Germinal center (tissue), 1 donor: ENCODE results near the gene TSSK2.

Experiments used
- DNase-seq: peaks from one replicate; pipeline ENCODE4 v3.0.0; 2012; ENCODE audit warnings: mixed read lengths, low spot score

The TSSK2 gene

DNA sequence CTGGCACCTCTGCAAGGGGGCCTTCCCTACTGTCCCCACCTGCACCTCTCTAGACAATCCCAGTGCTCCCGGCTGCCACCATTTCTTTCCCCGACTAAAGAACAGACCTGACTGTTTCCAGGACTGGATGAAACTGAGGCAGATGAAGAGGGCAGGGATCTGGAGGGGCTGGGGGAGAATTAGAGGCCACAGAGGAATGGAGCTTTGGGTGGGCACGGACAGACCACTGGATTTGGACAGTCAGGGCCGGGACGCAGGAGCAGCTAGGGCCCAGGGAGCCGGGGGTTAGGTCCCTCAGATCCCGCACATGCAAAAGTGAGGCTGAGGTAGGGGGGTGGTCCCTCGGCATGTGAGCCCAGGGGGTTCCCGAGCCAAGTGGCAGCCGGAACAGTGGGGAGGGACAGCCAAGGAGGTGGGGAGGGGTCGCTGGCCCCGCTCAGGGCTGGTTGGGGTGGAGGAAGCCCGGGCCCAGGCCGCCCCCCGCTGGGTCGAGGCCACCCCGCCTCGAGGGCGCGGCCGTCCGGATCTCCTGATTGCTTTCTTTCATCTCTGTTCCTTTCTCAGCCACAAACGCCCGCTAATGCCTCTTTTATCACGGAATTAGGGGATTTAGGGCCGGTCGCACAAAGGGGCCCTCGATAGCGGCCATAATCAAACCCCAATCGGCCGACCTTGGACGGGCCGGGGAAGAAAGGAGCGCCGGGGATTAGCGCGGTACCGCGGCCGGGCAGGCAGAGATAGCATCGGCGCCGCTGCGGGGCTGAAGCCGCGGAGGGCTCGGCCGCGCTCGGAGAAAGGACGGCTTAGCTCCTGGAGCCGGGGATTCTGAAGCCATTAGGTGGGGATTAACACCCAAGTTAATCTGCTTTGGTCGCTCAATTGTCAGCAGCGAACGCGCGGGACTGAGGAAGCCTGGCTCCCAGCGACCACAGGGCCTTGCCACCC, 38.2 kb downstream of the TSSK2 start:
- no peak for DNase-seq

DNA sequence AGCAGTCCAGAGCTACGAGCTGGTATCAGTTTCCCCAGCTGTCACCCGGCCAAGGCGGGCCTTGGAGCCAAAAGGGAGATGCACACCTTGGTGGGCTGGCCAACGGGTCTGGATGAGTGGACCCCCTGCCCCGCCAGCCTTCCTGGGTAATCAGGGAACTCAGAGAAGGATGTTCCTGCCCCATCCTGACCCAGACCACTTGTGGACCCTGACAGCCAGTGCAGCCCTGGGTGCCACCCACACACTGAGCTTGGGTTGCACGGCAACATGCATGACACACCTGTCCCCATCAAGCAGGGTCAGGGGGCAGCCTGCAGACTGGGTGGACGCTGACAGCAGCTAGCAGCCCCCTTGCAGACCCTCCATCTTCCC, 38.8 kb downstream of the TSSK2 start:
- no peak for DNase-seq

DNA sequence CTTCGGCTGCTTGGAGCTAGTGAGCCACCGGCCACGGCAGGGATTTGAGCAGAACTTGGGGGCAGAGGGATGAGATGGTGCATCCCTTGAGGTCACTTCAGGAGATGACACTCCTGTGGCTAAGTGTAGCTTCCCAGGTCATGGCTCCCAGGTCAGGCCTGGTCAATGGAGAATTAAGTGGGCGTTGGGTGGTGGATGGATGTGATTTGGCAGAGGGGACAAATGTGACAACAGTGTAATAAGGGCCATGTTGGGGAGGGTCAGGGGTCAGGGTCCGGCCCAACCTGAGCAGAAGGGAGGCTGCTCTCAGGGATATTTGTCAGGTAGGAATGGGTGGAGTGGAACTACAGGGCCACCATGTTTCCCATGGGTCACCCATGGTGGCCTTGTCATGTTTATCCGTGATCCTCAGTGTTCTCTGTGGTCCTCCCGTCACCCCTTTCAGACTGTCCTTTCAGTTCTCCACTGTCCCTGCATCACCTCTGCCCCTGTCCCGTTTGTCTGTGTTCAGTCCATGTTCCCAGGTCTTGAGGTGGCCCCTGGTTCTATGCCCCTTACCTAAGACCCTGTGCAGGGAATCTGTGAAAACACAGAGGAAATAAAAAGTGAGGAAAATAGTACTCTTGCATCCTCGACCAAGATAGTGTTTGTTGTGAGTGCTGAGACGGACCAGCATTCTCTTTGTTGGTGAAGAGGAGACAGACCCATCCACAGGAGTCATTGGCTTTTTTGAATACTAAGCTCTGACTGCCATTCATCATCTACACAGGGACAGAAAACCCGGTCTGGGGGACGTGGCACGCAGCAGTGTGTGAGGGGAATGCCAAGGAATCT, 41.3 kb downstream of the TSSK2 start:
- no peak for DNase-seq

DNA sequence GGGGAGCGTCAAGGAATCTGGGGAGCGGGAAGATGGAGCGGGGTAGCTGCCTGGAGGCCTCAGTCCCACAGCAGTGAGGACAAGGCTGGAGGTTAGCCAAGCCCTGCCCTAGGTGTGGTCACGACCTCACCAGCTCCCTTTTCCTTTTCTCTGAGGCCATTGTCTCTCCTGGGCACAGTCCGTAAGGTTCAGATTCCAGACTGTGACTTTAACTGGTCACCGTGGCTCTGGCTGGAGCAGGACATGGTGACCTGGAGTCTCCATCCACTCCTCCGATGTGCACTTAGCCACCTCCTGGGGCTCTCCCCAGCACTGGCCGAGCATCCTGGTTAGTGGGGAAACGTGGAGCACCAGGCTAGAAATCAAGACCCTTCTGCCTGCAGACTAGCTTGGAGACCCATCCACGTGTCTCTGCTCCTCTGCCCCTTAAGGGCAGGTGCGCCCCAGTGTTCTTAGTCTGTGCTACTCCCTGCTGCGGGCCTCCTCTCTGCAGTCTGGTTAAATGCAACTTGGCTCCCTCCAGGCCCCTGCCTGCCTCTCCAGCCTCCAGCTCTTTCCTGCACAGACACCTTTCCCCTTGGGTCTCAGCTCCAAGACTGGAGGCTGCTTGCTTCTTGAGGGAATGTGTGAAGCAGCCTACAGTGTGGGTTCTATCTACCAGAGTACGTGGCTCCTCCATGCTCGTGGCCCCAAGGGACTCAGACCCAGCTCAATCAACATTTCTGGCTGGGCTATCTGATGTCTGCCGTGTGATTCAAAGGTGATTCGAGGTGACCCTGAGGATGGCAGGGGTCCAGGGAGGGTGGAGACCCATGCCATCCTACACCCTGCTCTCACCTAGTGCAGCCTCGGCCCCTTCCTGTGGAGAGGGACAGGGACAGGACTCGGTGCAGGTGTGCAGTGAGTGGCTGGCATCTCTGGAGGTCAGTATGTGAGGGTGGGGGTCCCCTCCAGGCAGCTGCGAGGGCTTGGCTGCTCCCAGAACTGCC, 42.2 kb downstream of the TSSK2 start:
- no peak for DNase-seq

DNA sequence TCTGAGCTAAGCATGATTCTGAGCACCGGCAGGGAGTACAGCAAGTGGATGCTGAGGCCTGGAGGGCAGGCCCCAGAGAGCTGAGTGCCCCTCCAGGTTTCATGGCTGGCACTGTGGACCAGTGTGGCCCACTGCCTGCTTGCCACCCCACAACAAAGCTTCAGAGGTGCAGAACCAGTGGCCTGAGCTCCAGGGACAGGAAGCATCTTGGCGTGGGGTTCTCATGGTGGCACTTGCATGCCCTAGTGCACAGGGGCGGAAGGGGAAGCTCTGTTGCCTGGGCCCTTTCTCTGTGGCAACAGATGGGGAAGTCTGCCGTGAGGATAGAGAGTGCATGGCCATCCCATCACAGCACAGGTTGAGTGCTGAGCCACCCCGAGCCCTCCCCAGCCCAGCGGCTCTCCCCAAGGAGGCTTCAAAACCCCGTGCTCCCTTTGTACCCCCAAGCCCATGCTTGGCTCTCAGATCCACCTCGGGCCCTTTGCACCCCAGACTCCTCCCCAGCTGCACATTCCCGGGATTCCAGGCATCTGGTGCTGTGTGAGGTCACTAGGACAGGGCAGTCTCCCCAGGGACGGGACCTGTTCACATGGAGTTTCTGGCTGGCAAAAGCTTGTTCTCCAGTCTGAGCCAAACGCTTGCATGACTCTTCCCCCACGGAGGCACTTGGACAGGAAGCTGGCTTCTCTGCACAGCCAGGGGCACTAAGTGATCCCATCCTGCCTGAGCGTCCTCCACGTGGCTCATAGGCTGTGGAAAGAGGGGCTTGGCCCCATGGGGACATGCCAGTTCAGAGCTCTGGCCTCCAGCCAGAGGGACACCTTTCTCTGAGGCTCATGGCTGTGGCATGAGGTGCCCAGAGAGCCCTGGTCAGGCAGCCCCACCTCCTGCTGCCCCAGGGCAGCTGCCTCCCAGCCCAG, 43.3 kb downstream of the TSSK2 start:
- DNase-seq: peak; percentile 58

GRCh38 chr22:19175026-19175601, 44.0 kb downstream of the TSSK2 start:
- no peak for DNase-seq

- DNase-seq: no peak
Measured at GRCh38 chr22:19175602-19176174, 44.6 kb downstream of the TSSK2 start.

DNA sequence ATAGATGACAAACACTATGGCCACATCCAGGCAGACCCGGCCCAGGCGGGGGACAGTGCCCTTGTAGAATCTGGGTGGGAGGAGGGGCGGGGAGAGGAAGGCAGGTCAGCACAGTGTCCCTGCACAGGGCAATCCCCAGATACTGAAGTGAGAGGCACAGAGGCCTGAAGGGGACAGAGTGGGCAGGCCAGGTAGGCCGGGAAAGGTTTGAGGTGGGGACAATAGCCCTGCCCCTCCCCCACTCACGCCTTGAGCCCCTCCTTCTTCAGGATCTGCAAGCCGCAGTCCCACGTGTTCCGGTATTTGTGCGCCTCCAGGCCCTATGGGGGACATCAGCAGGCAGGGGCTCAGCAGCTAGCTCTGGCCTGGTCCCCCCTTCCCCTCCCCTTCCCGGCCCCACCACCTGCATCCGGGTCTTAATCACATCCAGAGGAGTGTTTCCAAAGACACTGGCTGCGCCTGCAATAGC, 45.1 kb downstream of the TSSK2 start:
- DNase-seq: no peak

- no peak for DNase-seq
Measured at GRCh38 chr22:19176732-19177131, 45.6 kb downstream of the TSSK2 start.

- DNase-seq: no peak
Measured at GRCh38 chr22:19177164-19178064, 46.3 kb downstream of the TSSK2 start.

GRCh38 chr22:19178065-19178656, 47.1 kb downstream of the TSSK2 start:
- peak; percentile 58 for DNase-seq

DNA sequence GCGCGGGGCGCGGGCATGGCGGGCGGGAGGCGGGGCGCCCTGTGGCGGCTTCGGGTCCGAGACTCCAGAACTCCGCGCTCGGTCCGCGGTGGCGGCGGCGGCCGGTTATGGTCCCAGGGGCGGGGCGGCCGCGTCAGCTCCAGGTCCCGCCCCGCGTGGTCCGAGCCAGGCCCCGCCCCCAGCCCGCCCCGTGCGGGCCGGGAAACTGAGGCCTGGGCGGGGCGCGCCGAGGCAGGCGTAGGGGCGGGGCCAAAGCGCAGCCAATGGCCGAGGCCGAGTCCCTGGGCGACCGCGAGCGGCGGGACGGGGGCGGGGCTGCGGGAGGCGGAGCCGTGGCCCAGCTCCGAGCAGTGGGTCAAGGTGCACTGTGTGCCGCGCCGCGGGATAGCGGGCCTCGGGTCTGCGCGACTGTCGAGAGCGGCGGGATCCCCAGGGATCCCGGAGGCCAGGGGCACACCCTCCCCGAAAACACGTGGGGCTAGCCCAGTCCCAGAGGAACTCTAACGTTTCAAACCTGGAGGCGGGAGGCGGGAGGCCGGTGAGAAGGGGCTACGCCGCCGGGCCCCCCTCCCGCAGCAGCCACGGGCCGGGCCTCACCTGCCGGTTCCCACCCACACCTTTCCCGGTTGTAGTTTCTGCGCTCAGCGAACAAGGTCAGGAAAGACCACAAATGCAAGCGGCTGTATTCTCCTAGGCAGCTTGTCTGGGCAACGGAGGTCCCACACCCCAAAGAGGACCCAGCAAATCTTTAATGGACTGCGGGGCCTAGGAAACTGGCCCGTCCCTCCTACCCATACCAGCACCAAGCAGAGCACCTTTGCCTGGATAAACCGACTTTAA, 47.8 kb downstream of the TSSK2 start, which contains the start of gene SLC25A1:
Gene SLC25A1, minus strand, starts transcription at position 80 of the 840 bp plus-strand sequence. Its CDS starts 63 bp downstream, at position 17.
- DNase-seq: peak; percentile 90

GRCh38 chr22:19179497-19180048, 48.5 kb downstream of the TSSK2 start:
- peak; percentile 64 for DNase-seq

GRCh38 chr22:19180234-19180633, 49.1 kb downstream of the TSSK2 start:
- no peak for DNase-seq

DNA sequence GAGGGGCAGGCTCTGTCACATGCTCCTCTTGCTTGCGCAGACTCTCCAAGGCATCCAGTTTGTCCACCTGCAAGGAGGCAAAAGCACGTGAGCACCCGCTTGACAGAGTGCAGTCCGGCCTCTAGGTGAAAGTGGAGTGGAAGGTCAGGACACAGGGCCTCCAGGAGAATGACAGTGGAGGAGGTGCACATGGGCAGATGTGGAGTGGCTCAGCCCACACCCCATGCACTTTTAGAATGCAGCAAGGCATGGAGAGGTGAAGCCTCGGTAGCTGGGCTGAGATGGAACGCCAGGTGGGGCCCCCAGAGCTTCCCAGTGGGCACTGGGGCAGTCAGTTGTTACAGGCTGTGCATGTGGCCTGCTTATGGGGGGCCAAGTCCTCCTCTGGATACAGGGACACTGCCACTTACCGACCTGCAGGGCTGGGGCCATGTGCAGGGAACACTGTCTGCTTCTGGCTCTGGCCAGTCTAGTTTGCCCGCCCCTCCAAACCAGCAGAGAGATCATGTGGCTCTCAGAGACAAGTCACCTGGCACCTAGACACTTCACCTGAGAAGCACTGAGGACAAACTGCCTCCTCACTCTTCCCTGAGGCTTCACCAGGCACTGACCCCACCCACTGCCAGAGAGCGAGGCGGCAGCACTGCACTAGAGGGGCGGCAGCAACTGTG, 49.8 kb downstream of the TSSK2 start:
- no peak for DNase-seq

DNA sequence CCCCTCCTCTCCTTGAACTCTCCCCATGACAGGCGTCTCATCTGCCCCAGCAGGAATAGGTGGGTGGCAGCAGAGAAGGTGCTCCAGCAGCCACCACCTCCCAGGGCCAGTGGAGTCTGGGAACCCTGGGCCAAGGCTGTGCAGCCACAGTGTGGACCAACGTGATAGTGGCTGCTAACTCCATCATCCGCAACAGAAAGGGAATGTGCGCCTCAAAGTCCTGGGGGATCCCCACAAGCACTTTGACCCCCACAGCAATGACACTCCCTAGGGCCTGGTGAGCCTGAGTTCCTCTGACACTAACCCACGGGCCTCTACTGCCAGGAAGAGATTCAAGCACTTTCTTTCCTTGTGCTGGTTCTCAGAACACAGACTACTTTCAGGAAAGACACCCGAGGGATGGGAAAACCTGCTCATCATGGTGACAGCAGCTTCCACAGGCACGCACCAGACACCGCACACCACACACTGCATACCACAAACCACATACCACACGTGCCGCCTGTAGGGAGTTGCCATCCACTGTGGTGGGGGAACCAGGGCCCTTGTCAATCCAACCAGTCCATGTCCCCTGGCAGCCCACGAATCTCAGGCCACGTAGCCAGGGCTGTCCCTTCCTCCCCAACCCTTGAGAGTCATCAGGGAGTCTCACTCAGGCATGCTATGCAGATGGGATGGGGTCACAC, 50.8 kb downstream of the TSSK2 start:
- DNase-seq: no peak
